ENCODE data around the gene IFNL4. TPM values are rescaled to one million over a fixed set of nuclear protein-coding genes. Genes with fewer than 3 reads are reported as not detected.

IFNL4 gene
- total and polyA plus RNA-seq, 2 experiments from 2014 or later, result not detected

- no peaks in the 10 kb centered on the region for H4K20me1 ChIP-seq (replicated peaks; ENCODE audit: insufficient read depth)
- H3K79me2 ChIP-seq (replicated peaks; ENCODE audit: insufficient read depth), result no peaks in the 10 kb centered on the region
- H3K27ac Mint-ChIP-seq, result no peak overlapping the region
- TF ChIP-seq POLR2AphosphoS5 (IDR thresholded peaks at IDR 0.05; ENCODE audit: low read depth) (no peak), CREB1 (CRISPR knock-in tag; IDR thresholded peaks at IDR 0.05; ENCODE audit: low read depth) (no peak), EZH2phosphoT487 (IDR thresholded peaks at IDR 0.05; ENCODE audit: unreplicated experiment) (no peak), NANOG (IDR thresholded peaks at IDR 0.05; ENCODE audit: borderline replicate concordance) (no peak), ETS1 (IDR thresholded peaks at IDR 0.05) (no peak), STAT1 (IDR thresholded peaks at IDR 0.05; ENCODE audit: unreplicated experiment) (no peak), ZNF462 (CRISPR knock-in tag; IDR thresholded peaks at IDR 0.05) (no peak), ZNF331 (CRISPR knock-in tag; IDR thresholded peaks at IDR 0.05; ENCODE audit: low read depth) (no peak), EZH2 (IDR thresholded peaks at IDR 0.05; ENCODE audit: low read depth, unreplicated experiment) (no peak), JUNB (IDR thresholded peaks at IDR 0.05; ENCODE audit: unreplicated experiment) (no peak), ZNF114 (CRISPR knock-in tag; IDR thresholded peaks at IDR 0.05) (no peak)
- TF ChIP-seq, protein P1, sequence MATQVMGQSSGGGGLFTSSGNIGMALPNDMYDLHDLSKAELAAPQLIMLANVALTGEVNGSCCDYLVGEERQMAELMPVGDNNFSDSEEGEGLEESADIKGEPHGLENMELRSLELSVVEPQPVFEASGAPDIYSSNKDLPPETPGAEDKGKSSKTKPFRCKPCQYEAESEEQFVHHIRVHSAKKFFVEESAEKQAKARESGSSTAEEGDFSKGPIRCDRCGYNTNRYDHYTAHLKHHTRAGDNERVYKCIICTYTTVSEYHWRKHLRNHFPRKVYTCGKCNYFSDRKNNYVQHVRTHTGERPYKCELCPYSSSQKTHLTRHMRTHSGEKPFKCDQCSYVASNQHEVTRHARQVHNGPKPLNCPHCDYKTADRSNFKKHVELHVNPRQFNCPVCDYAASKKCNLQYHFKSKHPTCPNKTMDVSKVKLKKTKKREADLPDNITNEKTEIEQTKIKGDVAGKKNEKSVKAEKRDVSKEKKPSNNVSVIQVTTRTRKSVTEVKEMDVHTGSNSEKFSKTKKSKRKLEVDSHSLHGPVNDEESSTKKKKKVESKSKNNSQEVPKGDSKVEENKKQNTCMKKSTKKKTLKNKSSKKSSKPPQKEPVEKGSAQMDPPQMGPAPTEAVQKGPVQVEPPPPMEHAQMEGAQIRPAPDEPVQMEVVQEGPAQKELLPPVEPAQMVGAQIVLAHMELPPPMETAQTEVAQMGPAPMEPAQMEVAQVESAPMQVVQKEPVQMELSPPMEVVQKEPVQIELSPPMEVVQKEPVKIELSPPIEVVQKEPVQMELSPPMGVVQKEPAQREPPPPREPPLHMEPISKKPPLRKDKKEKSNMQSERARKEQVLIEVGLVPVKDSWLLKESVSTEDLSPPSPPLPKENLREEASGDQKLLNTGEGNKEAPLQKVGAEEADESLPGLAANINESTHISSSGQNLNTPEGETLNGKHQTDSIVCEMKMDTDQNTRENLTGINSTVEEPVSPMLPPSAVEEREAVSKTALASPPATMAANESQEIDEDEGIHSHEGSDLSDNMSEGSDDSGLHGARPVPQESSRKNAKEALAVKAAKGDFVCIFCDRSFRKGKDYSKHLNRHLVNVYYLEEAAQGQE (IDR thresholded peaks at IDR 0.05; ENCODE audit: unreplicated experiment), result no peak
- TF ChIP-seq, protein P2, sequence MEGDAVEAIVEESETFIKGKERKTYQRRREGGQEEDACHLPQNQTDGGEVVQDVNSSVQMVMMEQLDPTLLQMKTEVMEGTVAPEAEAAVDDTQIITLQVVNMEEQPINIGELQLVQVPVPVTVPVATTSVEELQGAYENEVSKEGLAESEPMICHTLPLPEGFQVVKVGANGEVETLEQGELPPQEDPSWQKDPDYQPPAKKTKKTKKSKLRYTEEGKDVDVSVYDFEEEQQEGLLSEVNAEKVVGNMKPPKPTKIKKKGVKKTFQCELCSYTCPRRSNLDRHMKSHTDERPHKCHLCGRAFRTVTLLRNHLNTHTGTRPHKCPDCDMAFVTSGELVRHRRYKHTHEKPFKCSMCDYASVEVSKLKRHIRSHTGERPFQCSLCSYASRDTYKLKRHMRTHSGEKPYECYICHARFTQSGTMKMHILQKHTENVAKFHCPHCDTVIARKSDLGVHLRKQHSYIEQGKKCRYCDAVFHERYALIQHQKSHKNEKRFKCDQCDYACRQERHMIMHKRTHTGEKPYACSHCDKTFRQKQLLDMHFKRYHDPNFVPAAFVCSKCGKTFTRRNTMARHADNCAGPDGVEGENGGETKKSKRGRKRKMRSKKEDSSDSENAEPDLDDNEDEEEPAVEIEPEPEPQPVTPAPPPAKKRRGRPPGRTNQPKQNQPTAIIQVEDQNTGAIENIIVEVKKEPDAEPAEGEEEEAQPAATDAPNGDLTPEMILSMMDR (conservative IDR thresholded peaks at IDR 0.05; ENCODE audit: low read depth in 2 of 2), result no peak
- no peak overlapping the region for H3K27ac ChIP-seq (ENCODE audit: low read depth)
- no peak for DNase-seq (ENCODE audit: low spot score)
- H2AFZ ChIP-seq, result no peak overlapping the region
- H3K27me3 Mint-ChIP-seq (ENCODE audit: insufficient read depth, low read depth, poor library complexity), result peaks cover 9% of the 10 kb centered on the region
- peak; percentile 89 for ATAC-seq
- no peak overlapping the region for H3K4me2 ChIP-seq
- no peaks in the 10 kb centered on the region for H3K9me3 Mint-ChIP-seq
- no peaks in the 10 kb centered on the region; the same call in 1 of the 2 replicates for H3K4me1 ChIP-seq (ENCODE audit: insufficient read depth)
- no peak overlapping the region for H3K4me3 ChIP-seq
- H3K36me3 Mint-ChIP-seq (ENCODE audit: low read depth), result no peaks in the 10 kb centered on the region
- H3K4me3 Mint-ChIP-seq, result no peak overlapping the region; the same call in 2 of the 3 replicates
- H3K36me3 ChIP-seq (ENCODE audit: insufficient read depth), result no peaks in the 10 kb centered on the region
- no peaks in the 10 kb centered on the region for H3K9me2 ChIP-seq (ENCODE audit: insufficient read depth)
- H3F3A ChIP-seq (replicated peaks; ENCODE audit: low read depth), result no peaks in the 10 kb centered on the region
- no peaks in the 10 kb centered on the region for H3K27me3 ChIP-seq (ENCODE audit: insufficient read depth)
- H3K4me1 Mint-ChIP-seq, result peaks cover 3% of the 10 kb centered on the region; the same call in 2 of the 3 replicates
Measured at GRCh38 chr19:39297931-39298634, 49.4 kb upstream of the IFNL4 start.

Data from GM23338 (cell line).